GM12865 (cell line): ENCODE measurements around the gene RELN.

Experiments used
- DNase-seq: peaks from one replicate; pipeline ENCODE4 v3.0.0; 2010; ENCODE audit warnings: low read depth
- H3K4me3 ChIP-seq: 2 replicates; pipeline ENCODE4 v1.5.1; 2011; ENCODE audit warnings: mild to moderate bottlenecking, low read depth, low read length, control low read depth
- TF ChIP-seq, protein P1 (sequence below): IDR thresholded peaks from 2 replicates; pipeline ENCODE4 v1.5.1; 2011; ENCODE audit warnings: low read length, control low read depth, low read depth, inconsistent platforms; ENCODE audit not compliant: insufficient read depth; ENCODE audit errors: missing control alignments

Gene RELN

DNA sequence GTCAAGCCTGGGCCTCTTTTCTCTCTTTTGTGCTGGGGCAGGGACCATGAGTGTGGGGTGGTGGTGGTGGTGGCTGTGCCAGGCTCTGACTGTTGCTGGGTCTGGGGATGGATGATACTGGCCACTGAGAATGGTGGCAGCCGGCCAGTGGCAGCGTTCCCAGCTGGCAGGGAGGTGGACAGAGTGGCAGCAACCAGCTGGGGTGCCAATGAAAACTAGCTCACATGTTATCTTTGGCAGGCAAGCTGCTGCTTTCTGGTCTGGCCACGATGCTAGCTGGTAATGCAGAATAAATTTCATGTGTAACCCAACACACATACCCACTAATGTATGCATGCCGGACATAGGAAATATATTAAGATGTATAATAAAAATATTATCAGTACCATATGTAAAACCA lies 448.4 kb downstream of the RELN start:
- TF ChIP-seq, protein P1, sequence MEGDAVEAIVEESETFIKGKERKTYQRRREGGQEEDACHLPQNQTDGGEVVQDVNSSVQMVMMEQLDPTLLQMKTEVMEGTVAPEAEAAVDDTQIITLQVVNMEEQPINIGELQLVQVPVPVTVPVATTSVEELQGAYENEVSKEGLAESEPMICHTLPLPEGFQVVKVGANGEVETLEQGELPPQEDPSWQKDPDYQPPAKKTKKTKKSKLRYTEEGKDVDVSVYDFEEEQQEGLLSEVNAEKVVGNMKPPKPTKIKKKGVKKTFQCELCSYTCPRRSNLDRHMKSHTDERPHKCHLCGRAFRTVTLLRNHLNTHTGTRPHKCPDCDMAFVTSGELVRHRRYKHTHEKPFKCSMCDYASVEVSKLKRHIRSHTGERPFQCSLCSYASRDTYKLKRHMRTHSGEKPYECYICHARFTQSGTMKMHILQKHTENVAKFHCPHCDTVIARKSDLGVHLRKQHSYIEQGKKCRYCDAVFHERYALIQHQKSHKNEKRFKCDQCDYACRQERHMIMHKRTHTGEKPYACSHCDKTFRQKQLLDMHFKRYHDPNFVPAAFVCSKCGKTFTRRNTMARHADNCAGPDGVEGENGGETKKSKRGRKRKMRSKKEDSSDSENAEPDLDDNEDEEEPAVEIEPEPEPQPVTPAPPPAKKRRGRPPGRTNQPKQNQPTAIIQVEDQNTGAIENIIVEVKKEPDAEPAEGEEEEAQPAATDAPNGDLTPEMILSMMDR: no peak
- DNase-seq: no peak
- H3K4me3 ChIP-seq: no peak overlapping the region

DNA sequence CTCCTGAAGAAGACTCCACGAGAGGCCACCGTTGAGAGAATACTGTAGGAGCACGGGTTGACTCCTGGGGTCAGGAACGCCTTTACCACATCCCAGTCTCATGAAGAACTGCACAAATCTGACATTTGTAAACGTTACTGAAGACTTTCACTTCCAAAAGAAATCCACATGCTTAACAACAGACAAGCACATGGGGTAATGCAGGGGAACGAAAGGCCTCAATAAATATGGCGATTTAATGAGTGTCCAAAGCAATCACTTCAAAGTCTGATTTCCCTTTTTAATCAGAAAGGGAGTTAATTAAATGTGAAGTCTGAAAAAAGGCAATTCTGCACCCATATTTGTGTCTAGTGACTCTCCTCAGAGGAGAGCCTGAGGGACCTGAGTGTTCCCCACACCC lies 449.1 kb downstream of the RELN start:
- TF ChIP-seq, protein P1: no peak
- no peak for DNase-seq
- no peak overlapping the region for H3K4me3 ChIP-seq

DNA sequence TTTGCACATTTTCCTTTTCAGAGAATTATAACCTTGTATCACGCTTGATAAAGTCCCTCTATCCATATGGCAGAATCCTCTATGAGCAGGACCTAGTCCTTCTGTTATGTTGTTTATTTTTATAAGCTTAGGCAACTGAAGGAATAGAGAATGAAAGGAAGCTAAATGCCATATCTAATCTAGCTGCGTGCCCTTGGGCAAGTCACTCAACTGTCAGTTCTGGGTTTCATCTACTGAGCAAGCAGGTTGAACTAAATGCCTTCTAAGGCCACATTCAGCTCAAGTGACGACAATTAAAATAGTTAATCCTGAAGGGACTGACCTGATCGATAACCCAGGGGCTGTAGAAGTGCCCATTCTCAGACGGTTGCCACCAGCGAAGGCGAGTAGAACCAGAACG lies 449.6 kb downstream of the RELN start:
- TF ChIP-seq, protein P1: no peak
- H3K4me3 ChIP-seq: no peak overlapping the region
- no peak for DNase-seq

DNA sequence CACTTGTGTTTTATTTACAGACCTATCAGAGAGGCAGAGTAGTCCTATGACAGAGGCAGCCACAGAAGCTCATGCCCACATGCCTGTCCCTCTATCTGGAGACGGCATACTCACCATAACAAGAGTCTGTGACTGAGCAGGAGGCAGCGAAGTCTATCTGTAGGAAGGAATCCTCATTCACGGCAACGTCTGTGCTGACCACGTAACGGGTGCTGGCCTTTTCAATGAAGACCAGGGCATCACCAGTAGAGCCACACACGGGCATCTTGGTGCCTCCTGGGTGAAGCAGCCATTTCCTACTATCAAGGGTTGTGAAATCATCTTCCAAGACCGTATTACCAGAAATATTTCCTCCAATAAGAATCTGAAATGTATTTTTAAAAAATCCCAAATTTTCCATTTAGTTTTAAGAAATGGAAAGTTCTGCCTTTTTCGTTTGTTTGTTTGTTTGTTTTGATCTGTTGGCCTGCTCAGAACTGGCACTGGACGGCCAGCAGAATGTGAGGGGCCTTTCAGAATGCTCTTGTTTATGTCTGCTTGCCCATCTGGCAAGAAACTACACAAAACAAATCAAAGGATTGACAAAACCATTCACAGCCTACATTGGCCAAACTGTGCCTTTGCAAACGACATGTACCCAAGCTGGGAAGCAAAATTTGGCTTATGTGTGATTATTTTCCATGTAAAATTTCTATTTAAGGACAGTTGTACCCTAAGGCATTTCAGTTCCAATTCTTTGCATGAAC lies 450.3 kb downstream of the RELN start:
- no peak for DNase-seq
- H3K4me3 ChIP-seq: no peak overlapping the region
- TF ChIP-seq, protein P1: no peak

DNA sequence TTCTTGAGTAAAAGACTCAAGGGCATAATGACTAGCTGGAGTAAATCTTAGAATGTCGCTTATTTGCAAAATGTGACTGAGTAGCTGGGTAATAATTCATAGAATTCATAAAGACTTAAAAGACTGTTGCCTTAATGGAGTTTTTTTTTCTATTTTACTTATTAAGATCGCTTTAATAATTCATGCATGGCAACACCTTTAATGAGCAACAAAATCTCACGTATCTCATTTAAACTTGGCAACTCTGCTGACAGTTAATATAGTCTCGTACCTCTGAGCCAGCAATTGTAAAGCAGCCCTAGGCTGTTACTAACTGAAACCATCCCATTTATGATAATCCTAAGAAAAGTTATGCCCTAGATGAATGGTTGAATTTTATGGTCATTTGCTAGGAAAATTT lies 455.7 kb downstream of the RELN start:
- TF ChIP-seq, protein P1: no peak
- DNase-seq: no peak
- no peak overlapping the region for H3K4me3 ChIP-seq

DNA sequence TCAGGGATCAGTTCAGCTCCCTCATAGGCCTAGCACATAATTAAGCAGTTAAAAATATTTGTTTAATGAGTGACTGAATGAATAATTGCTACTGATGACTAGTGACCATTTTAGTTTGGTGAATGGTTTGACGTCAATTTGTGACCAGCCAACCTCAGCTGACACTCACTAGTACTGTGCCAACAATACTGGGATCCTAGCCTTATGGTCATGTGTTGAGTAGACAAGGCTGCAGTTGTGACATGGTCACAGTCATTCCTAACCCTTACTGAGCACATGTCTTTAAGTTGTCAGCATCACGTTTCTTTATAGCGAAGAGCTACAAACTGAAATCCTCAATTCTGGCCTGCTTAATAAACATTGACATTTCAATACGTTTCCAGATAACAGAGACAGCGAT lies 456.5 kb downstream of the RELN start:
- DNase-seq: no peak
- H3K4me3 ChIP-seq: no peak overlapping the region
- TF ChIP-seq, protein P1: no peak

DNA sequence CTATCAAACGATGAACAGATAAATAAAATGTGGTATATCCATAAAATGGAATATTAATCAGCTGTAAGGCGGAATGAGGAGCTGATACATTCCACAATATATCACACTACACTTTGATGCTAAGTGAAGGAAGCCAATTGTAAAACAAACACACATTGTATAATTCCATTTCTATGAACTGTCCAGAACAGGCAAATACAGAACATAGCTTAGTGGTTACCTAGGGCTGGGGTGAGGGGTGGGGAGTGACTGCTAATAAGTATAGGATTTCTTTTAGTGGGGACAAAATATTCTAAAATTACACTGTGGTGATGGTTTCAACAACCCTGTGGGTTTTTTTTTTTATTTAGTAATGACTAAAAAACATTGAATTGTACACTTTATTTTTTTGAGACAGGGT lies 461.3 kb downstream of the RELN start:
- no peak overlapping the region for H3K4me3 ChIP-seq
- DNase-seq: no peak
- TF ChIP-seq, protein P1: no peak
